Muscle of leg (tissue), 11 donors: ENCODE measurements around the gene DNMT3A. TPM values are rescaled to one million over a fixed set of nuclear protein-coding genes. Genes with fewer than 3 reads are reported as not detected.
"Not testable (repeated sequence)": the region's sequence is repeated elsewhere in the genome, so short reads cannot be mapped to it uniquely, and the experiment has no call there.

Experiments used
- DNase-seq: peaks from one replicate; pipeline ENCODE4 v3.0.0; 2013
- H3K27ac ChIP-seq: one replicate; pipeline ENCODE4 v1.5.1; 2013; ENCODE audit warnings: mild to moderate bottlenecking, low read length, control low read depth
- H3K27me3 ChIP-seq: one replicate; pipeline ENCODE4 v1.6.1; 2013; ENCODE audit warnings: low read length; ENCODE audit not compliant: control insufficient read depth, insufficient read depth
- H3K36me3 ChIP-seq: one replicate; pipeline ENCODE4 v1.6.1; 2013; ENCODE audit warnings: low read length; ENCODE audit not compliant: control insufficient read depth, insufficient read depth
- H3K4me1 ChIP-seq: one replicate; pipeline ENCODE4 v1.6.1; 2013; ENCODE audit warnings: low read length; ENCODE audit not compliant: control insufficient read depth, insufficient read depth
- H3K4me3 ChIP-seq: one replicate; pipeline ENCODE4 v1.5.1; 2013; ENCODE audit warnings: low read length, control low read depth
- H3K9me3 ChIP-seq: replicated peaks from 2 replicates; pipeline ENCODE4 v1.6.1; 2013; ENCODE audit warnings: low read depth, low read length; ENCODE audit not compliant: control insufficient read depth
- WGBS: methylation state at CpG from one replicate; pipeline ENCODE4 v1.1.5; 2013; ENCODE audit warnings: missing lambda C conversion rate; ENCODE audit not compliant: insufficient coverage; 5-methylcytosine and 5-hydroxymethylcytosine counted together
- polyA plus RNA-seq, 8 donors: library from polyadenylated mRNA; unstranded; fragments of 120-200 nt; gene quantifications; one replicate each; pipeline versions ENCODE4 v1.2.1 to v1.2.3, GENCODE V29; 2013; ENCODE audit warnings: inconsistent platforms in 1 of 8, low replicate concordance in 1 of 8; ENCODE audit not compliant: insufficient read length in 8 of 8, insufficient read depth in 1 of 8
- total RNA-seq: library from RNA; stranded (reverse); fragments of 120-200 nt; gene quantifications from one replicate; pipeline ENCODE4 v1.2.4, GENCODE V29; 2013

Gene DNMT3A
- total and polyA plus RNA-seq, 9 donors: 27.3 to 74.0 (median 55.2) TPM

DNA sequence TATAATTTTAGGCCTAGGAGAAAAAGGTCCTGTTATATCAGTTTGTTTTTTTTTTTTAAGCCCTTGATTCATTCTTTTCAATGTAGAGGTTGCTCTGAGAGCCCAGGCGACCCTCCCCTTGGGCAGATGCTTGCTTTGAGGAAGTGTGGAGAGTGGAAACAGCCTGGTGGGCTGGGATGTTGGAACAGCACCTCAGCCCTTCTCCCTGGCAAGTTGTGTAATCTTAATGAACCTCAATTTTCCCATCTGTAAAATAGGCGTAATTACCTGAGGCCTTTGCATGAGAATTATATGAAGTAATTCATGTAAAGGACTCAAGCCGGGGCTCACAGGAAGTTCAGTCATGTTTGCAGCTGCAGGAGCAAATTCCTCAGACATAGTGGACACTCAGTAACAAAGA lies 123.6 kb downstream of the DNMT3A start:
- Histone ChIP-seq H3K9me3 (no peaks in the 10 kb centered on the region), H3K4me1 (no peaks in the 10 kb centered on the region), H3K27ac (no peak overlapping the region), H3K36me3 (no peaks in the 10 kb centered on the region), H3K4me3 (no peak overlapping the region), H3K27me3 (no peaks in the 10 kb centered on the region)
- 64% methylated on average over 1 of the region's 3 CpGs for WGBS
- DNase-seq: no peak

DNA sequence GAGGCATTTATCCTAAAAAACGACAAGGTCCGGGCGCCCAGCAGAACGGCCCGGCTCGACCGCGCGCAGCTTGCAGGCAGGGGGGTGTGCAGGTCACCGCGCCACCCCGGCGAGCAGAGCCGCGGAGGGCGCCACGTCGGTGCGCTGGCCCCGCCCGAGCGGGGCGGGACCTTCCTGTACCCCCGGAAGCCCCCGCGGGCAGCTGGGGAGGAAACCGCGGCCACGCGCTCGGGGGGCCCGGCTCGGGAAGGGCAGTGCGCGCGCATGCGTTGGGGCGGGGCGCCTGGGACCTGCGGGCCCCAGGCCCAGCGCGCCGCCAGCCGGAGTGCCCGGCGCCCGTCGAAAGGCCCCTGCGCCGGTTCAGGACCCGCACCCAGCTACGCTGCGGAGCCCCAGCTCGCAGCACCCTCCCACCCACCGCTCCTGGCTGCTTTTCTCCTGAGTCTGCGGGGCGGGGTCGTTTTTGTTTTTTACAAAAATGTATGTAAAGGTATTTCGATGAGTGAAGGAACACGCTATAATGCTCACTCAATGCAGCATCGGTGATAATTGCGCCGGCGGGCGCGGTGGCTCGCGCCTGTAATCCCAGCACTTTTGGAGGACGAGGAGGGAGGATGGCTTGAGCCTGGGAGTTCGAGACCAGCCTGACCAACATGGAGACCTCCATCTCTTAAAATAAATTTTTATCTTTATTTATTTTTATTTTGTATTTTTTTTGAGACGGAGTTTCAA lies 125.6 kb downstream of the DNMT3A start:
- Histone ChIP-seq H3K9me3 (no peaks in the 10 kb centered on the region), H3K4me1 (no peaks in the 10 kb centered on the region), H3K36me3 (no peaks in the 10 kb centered on the region), H3K27me3 (no peaks in the 10 kb centered on the region), H3K27ac (peak overlapping the region; percentile 92), H3K4me3 (peak overlapping the region; percentile 67)
- peak; percentile 95 for DNase-seq
- under 1% methylated on average over 61 of the region's 71 CpGs for WGBS

DNA sequence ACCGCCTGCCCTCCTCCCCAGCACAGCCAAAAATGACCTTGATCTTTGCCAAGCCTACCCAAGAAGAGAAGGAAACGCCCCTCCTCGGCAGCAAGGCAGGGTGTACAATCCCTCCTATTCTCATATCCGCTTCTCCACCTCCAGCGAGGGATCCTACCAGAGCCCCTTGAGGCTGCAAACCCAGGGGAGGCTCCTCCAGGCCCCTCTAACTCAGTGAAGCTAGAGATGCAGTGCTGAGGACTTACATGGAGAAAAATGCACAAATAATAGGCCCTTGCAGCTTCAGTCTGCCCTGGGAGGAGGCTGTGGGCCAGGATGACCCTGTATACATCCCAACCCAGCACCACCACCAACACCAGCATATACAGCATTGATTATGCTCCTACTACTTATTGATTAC lies 126.5 kb downstream of the DNMT3A start:
- no peaks in the 10 kb centered on the region for H3K27me3 ChIP-seq
- H3K9me3 ChIP-seq: no peaks in the 10 kb centered on the region
- peak; percentile 29 for DNase-seq
- H3K4me1 ChIP-seq: no peaks in the 10 kb centered on the region
- H3K4me3 ChIP-seq: peak overlapping the region; percentile 67
- WGBS: no CpG with 5 or more reads among the region's 5 CpGs
- peak overlapping the region; percentile 92 for H3K27ac ChIP-seq
- H3K36me3 ChIP-seq: no peaks in the 10 kb centered on the region

DNA sequence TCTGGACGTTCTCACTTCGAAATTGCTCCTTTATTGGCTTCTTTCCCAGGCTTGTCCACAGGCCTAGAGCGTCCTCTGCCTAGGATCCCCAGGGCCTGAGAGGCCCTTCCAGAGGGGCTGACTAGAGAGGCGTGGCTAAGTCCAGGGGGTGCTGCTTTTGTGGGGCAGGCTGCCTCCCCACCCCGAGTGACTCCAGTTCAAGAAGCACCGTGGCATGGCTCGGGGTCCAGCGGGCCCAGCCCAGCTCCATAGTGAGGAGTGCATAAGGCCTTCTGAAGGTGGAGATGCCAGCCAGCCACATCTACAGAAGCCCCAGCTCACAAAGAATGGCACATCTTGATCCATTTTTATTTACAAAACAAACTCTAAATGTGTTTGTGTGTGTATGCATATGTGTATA lies 128.5 kb downstream of the DNMT3A start:
- peaks cover 9% of the 10 kb centered on the region for H3K4me1 ChIP-seq
- H3K27me3 ChIP-seq: no peaks in the 10 kb centered on the region
- H3K4me3 ChIP-seq: no peak overlapping the region
- no peaks in the 10 kb centered on the region for H3K9me3 ChIP-seq
- no peaks in the 10 kb centered on the region for H3K36me3 ChIP-seq
- 8% methylated on average over 2 of the region's 8 CpGs for WGBS
- H3K27ac ChIP-seq: no peak overlapping the region
- DNase-seq: no peak

DNA sequence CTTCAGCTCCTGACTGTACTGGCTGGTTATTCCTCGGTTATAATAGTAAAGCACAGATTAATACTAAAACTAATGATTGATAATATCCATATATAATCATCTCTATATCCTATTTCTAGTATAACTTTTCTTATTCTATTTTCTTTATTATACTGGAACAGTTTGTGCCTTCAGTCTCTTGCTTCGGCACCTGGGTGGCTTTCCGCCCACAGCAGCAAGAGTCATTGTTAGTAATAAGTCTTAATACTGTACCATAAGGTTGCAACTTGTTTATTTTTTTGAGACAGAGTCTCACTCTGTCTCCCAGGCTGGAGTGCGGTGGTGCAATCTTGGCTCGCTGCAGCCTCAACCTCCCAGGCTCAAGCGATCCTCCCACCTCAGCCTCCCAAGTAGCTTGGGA lies 130.8 kb downstream of the DNMT3A start:
- not testable (repeated sequence) for DNase-seq, H3K36me3 ChIP-seq, H3K27me3 ChIP-seq, H3K9me3 ChIP-seq, H3K27ac ChIP-seq, H3K4me3 ChIP-seq
- 97% methylated on average over 3 of the region's 6 CpGs for WGBS
- peaks cover 15% of the 10 kb centered on the region for H3K4me1 ChIP-seq

DNA sequence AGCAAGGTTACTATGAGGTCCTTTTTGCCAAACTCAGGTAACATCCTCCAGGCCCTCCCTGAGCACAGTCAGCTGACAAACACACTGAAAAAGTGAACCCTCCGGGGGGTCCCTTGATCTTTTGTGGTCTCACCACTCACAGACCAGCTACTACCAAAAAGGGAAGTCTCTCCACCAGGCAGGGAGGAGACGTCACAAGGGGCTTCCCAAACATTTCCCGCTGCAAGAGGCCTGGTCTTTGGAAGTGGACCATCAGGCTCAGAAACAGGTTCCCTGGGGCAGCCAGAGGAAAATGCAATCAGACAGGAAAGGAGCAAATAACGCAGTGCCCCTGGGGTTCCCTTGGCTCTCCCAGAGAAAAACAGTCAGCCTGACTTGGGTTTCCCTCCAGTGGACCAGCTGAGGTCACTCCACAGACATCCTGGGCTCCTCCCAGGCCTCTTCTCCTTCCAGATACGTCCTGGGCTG lies 134.6 kb downstream of the DNMT3A start:
- Histone ChIP-seq H3K9me3 (no peaks in the 10 kb centered on the region), H3K27ac (no peak overlapping the region), H3K4me3 (no peak overlapping the region), H3K36me3 (no peaks in the 10 kb centered on the region), H3K4me1 (peaks cover 15% of the 10 kb centered on the region), H3K27me3 (peaks cover 5% of the 10 kb centered on the region)
- WGBS: 42% methylated on average over 5 of the region's 5 CpGs
- DNase-seq: peak; percentile 27

DNA sequence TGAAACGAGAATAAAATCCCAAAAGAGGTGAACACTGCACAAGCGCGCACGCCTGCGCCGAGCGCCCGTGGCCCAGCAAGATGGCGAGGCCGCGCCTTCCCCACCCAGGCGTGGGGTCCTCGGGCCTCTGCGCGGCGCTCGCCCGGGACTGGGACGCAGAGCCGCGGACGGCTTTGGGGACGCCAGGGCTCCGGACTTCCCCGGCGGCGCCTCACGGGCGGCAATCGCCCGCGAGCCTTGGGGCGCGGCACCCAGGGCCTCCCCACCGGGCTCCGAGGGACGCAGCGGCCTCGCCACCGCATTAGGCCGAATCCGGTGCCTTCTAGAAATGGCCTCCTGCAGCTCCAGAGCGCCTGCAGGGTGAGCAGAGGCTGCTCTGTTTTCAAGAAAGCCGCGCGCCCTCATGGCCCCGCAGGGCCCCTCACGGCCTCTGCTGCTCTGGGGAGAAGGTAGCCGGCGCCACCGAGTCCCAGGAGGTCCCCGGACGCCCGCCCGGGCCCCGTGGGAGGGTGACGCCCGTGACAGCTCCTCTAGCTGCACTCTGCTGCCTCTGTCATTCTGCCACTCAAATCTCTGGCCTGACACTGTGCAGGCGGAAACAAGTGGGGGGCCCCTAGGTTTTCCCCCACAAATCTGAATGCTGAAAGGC lies 137.4 kb downstream of the DNMT3A start:
- Histone ChIP-seq H3K27ac (no peak overlapping the region), H3K9me3 (no peaks in the 10 kb centered on the region), H3K27me3 (peaks cover 5% of the 10 kb centered on the region), H3K4me1 (peaks cover 7% of the 10 kb centered on the region), H3K36me3 (no peaks in the 10 kb centered on the region), H3K4me3 (no peak overlapping the region)
- WGBS: 20% methylated on average over 54 of the region's 59 CpGs
- DNase-seq: no peak

DNA sequence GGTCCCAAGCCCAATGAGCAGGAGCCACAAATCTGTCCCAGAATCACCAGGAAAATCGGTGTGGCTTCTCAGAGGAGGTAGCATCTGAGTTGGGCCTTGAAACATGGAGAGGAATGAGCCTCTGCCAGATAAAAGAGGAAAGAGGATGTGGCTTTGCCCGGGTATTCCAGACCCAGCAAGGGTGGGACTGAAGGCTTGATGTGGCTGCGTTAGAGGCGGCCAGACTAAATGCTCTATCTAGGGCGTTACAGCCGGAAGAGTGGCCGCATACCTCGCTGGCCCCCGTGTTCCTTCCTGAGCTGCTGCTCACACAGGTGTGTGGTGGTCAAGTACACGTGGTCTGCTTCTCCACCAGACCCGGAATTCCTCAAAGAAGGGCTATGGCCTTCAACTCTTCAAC lies 139.4 kb downstream of the DNMT3A start:
- Histone ChIP-seq H3K27me3 (peaks cover 7% of the 10 kb centered on the region), H3K4me3 (no peak overlapping the region), H3K4me1 (peaks cover 13% of the 10 kb centered on the region), H3K27ac (no peak overlapping the region), H3K36me3 (no peaks in the 10 kb centered on the region), H3K9me3 (no peaks in the 10 kb centered on the region)
- 66% methylated on average over 5 of the region's 11 CpGs for WGBS
- no peak for DNase-seq

DNA sequence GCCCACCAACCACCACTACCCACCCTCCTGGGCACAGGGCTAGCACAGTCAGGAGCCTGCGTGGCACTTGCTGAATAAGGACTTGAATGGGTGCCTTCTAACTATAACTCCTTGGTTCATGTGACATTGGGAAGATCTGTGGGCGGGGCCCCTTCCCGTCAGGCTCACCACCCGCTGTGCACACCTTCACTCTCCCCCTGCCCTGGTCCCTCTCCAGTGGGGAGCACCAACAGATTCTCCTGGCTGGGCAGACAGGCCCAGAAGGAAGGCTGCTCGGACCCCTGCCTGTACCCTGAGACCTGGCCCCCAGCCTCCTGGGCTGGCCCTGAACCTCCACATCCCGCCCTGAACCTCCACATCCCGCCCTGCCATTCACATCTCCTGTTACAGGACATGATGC lies 139.9 kb downstream of the DNMT3A start:
- H3K36me3 ChIP-seq: no peaks in the 10 kb centered on the region
- H3K9me3 ChIP-seq: no peaks in the 10 kb centered on the region
- peaks cover 11% of the 10 kb centered on the region for H3K4me1 ChIP-seq
- H3K4me3 ChIP-seq: no peak overlapping the region
- H3K27ac ChIP-seq: no peak overlapping the region
- peaks cover 7% of the 10 kb centered on the region for H3K27me3 ChIP-seq
- no peak for DNase-seq
- WGBS: 87% methylated on average over 5 of the region's 7 CpGs

DNA sequence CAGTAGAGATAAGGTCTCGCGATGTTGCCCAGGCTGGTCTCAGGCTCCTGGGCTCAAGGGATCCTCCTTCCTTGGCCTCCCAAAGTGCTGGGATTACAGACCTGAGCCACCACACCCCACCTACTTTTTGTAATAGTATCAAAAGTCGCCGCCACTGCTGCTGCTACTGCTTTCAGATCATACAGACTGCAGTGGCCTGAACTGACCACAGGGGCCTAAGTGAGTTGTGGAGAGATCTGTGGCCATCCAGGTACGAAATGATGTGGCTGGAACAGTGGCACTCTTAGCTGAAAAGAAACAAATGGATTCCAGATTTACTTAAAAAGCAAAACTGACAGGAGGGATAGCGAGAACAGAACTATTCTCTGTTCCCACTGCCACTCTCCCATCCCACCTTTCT lies 140.5 kb downstream of the DNMT3A start:
- Histone ChIP-seq H3K27ac (no peak overlapping the region), H3K9me3 (no peaks in the 10 kb centered on the region), H3K4me1 (peaks cover 16% of the 10 kb centered on the region), H3K4me3 (no peak overlapping the region), H3K27me3 (peaks cover 7% of the 10 kb centered on the region), H3K36me3 (no peaks in the 10 kb centered on the region)
- DNase-seq: no peak
- WGBS: 75% methylated on average over 2 of the region's 6 CpGs
